GM18508 (cell line): ENCODE data around the gene ADNP.

Experiments used
- ATAC-seq: cut with Tn5 transposase; IDR thresholded peaks from one replicate; pipeline ENCODE4 v1.9.1; 2021; ENCODE audit warnings: moderate number of reproducible peaks; ENCODE audit not compliant: insufficient read depth, unreplicated experiment

ADNP gene

GRCh38 chr20:50855498-50856474, 75.5 kb downstream of the ADNP start:
- no peak for ATAC-seq

GRCh38 chr20:50854506-50855249, 76.6 kb downstream of the ADNP start:
- no peak for ATAC-seq

GRCh38 chr20:50852085-50852484, 79.2 kb downstream of the ADNP start:
- no peak for ATAC-seq

- ATAC-seq, result no peak
Observed at GRCh38 chr20:50850721-50851286, 80.4 kb downstream of the ADNP start.

- no peak for ATAC-seq
Observed at GRCh38 chr20:50848846-50849673, 82.2 kb downstream of the ADNP start.

- no peak for ATAC-seq
Observed at GRCh38 chr20:50848341-50848808, 82.9 kb downstream of the ADNP start.

- ATAC-seq, result no peak
Observed at GRCh38 chr20:50845566-50846215, 85.5 kb downstream of the ADNP start.

GRCh38 chr20:50844430-50845100, 86.7 kb downstream of the ADNP start:
- ATAC-seq, result peak; percentile 73

GRCh38 chr20:50843331-50844276, 87.6 kb downstream of the ADNP start:
- ATAC-seq, result no peak

GRCh38 chr20:50842821-50843220, 88.4 kb downstream of the ADNP start:
- ATAC-seq, result no peak
